Glomerular endothelial cell (primary cell): ENCODE data around the gene MVB12B. TPM values are rescaled to one million over a fixed set of nuclear protein-coding genes. Genes with fewer than 3 reads are reported as not detected.

Experiments used
- DNase-seq: peaks from one replicate; pipeline ENCODE4 v3.0.0-alpha.2; 2011; ENCODE audit warnings: low read depth, low spot score; ENCODE audit errors: extremely low read depth
- total RNA-seq: library from RNA; depleted of rRNA; stranded (reverse); fragments of >200 nt; gene quantifications from 2 replicates; pipeline ENCODE4 v1.2.3, GENCODE V29; 2015

Gene MVB12B
- total RNA-seq, 1 donor from 2014 or later = 11.4 TPM

DNA sequence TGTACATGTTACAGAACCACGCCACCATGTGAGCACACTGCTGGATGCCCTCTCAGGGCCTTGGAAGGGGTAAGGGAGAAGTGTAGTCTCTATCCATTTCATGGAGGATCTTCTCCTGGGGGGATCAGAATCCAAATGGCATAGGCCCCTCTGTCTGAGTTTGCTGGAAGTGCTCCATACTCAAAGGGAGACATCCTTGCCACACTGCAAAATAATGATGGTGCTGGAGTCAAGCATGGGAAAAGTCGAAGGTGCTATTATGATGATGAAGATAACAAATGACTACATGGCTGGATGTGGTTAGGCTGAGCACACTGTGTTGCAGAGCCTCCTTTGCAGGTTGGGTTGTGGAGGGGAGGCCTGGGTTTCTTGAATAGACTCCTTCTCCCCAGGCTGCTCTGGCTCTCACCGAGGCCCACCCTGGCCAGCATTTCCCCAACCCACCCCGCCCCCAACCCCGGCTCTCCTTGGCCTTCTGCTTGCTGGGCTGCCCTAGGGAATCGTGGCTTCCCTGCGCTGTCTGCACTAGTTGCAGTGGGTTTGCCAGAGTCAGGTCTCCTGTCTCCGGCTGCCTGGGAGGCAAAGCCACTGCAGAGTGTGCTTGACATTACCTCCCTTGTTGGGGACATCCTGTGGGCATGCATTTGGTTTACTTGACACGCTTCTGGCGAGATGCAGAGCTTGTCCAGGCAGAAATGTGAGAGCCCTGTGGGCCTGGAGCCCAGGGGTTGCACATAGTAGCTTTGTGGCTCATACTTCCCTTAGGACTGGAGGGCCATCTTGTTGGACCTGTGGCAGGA, 3.0 kb downstream of the MVB12B start:
- DNase-seq = no peak

DNA sequence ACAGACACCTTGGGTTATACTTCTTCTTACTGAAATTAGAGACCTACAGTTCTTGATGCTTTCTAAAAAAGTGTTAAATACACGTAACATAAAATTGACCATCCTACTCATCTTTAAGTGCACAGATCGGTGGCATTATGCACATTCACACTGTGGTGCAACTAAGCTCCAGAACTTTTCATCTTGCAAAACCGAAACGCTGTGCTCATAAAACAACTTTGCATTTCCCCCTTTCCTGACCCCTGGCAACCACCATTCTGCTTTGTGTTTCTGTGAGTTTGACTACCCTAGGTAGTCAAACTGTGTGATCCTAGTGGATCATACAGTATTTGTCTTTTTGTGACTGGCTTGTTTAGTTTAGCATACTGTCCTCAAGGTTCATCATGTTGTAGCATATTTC, 3.9 kb downstream of the MVB12B start:
- DNase-seq = no peak

DNA sequence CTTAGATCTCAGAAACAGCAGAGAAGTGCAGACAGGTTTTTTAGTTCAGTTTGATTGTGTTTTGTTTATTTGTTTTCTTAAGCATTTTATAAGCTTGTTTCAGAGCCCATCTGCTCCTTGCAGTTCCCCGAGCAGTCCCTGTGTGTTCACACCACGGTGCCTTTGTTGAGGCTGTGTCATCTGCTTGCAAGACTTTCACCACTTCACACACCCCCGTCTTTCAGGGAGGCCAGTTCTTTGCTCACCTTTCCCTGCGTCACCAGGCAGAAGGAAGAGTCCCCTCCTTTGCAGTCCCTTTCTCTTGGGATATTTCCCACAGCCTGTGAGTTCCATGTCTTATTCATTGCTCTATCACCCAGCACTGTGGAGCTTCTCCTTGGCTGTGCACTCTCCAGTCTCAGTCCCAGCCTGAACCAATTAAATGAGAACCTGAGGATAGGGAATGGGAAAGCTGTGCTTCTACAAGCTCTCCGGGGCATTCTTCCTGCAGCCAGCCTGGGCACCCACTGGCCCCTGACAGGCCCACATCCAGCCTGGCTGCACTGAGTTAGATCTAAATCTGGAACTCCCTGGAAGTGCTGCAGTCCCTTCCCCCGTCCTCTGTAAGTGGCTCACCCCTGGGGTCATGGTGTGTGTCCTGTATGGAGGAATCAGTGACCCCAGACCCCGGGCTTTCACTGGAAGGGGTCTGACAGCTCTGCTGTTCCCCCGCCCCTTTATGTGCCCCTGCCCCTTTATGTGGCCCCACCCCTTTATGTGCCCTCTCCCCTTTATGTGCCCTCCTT, 5.5 kb downstream of the MVB12B start:
- DNase-seq = no peak

DNA sequence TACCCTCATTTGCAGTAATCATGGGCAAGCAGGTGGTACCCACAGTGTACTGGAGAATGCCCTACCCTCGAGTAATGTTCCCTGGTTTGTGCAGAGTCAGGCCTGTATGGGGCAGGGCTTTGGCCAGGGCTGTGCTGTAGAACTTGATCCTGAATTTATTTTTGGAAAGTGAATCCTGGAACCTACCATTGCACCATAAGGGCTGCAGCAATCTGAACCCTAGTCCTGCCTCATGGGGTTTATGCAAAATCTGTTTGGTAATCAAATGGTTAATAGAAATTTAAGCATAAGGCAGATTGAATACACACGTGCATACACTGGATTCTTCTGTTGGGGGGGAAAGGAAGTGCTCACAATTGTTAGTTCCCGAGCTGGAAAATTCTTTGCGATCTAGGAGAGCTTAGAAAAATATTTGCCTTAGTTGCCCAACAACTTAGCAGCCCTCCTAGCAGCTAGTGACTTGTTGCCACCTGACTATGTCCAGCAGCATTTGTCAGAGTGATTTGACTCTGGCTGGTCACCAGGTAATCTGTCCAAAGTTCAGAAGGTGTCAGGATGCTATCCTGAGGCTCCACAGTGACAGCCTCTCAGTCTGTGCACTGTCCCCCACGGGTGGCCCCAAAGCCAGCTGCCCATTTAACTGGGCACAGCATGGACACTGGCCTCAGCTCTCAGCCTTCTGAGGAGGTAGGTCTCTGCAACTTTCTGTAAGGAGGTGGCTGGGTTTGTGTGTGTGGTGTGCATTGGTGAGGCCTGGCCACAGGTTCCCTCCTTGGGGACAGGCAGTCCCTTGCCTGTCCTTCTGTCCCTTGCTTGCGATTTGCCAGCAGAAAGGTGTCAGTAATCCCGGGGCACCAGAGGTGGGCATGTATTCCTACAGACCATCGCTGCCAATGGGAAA, 8.3 kb downstream of the MVB12B start:
- DNase-seq = peak; percentile 61

DNA sequence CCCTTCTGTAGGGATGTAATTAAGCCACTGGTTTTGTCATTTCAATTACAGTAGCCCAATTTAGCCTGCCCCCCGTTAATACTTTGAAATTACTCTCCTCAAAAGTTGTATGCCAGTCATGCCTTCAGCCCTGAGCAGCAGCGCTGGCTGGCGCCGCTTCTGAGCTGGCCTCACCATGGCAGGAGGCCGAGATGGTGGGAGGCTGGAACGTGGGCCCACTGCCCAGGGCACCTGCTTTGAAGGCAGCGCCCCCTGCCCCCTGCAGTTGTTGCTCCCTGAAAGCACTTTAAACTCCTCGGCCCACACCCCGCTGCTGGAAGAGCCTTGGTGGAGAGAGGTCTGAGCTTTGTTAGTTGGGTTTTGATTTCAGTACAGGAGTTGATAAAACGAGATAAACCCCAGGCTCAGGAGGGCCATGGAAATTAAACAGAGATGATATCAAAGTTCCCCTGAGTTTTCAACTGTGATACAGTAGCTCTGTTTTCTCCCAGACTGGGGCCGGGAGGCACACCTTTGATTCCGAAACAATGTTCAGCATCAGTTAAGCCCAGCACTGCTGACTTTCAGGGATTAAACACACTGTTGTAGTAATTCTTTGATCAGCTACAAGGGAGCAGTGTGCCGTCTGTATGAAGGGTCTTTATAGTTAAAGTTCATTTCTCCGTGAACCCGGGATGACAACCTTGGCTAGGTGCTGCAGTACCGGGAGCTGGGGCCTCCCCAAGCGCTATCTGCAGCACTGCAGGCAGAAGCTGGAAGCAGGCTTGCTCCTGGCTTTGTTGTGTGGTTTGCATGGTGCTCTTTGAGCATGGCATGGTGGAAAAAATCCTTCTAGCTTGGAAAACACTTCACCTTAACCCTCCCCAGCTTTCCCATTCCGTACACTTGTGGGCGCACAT, 9.5 kb downstream of the MVB12B start:
- DNase-seq = no peak

DNA sequence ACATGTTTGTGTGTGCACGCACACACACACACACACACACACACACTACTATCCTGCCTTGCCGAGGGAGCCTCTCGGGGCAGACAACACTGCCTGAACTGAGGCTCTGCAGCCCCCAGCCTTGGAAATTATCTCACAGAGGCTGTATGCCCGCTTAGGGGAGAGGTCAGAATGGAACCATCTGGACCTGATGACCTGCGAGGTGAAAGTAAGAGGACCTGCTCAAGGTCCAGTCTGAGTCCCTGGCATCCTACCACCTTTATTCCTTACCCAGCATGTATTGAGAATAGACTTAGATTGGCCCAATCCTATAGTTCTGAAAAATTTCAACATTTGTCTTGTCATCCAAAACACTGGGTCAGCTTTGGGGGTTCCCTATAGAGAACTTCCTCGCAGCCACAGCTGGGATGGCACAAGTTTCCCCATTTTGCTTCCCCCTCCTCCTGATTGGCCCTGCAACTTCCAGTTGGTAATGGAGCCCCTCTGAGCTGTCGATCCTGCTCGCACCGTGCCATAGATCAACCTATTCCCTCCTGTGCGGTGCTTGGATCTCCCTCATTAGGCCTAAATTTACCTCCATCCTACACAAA, 10.2 kb downstream of the MVB12B start:
- DNase-seq = no peak

DNA sequence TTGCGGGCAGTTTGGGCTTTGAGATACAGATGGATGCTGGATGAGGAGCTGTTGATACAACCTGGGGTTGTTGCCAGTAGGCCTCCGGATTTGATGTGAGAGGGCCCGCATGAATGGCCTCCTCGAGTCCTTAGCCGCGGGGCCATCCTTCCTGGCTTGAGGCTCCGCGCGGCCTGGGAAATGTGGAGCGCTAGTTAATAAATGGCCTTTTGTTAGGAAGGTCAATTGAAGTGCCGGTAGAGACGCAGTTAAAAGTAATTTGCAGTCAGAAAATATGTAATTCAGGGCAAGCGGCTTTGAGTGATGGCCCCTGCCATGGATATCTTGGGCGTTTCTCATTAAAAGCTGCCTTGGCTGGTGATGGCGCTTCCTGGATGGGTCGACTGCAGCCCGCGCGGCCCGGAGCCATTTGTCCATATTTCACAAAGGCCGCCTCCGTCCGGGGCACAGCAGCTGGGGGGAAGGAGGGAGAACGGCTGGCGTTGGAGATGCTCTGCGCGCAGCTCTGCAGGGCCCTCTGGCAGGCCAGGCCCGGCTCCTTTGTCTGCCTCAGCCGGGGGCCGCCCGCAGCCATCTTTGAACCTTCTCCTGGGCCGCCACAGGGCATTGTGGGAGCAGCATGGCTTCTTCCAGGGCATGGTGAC, 11.2 kb downstream of the MVB12B start:
- no peak for DNase-seq

DNA sequence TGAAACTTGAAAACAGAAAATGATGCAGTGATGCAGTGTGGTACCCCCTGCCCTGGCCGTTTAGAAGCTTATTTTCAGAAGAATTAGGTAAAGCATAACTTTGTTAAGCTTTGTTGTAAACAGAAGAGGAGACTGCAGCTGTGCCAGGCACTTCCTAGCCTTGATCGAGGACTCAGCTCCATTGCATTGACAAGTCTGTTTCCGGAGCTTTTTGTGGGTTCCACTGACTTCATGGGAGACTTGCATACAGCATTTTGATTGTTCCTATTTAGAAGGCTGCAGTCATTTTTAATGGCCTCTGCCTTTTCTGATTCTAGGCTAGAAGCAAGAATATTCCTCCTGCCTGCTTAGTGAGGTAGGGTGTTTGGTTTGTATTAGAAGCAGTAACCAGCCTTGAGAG, 12.3 kb downstream of the MVB12B start:
- no peak for DNase-seq

DNA sequence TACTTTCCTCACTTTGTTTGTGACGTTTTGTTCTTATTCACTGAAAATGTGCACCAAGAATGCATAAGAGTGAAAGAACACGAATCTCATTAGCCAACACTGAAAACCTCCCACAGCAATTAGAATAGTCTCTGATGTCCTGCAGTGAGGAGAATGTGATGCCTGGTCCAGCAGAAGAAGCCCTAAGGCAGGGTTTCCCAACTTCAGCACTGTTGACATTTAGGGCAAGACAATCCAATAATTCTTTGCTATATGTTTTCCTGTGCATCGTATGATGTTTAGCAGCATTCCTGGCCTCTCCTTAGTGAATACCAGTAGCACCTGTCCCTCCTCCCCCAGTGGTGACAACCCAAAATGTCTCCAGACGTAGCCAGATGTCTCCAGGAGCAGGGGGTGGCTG, 14.8 kb downstream of the MVB12B start:
- DNase-seq = no peak

DNA sequence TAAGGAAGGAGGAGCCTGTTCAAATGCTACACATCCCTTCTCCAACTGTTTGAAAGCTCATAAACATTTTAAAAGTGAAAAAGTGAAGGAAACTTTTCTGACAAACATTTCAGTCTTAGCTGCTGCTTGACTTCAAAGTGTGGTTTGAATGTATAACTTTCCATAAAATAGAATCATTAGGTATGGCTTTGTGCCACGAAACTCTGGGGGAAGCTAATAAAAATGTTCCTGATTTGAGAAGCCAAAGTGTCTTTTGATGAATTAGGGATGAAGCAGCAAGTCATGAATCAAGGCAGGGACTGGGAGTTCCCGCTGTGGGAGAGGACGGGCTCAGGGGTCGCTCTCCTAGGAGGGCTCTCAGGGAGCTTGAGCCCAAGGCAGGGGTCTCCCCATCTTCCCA, 15.3 kb downstream of the MVB12B start:
- DNase-seq = no peak

DNA sequence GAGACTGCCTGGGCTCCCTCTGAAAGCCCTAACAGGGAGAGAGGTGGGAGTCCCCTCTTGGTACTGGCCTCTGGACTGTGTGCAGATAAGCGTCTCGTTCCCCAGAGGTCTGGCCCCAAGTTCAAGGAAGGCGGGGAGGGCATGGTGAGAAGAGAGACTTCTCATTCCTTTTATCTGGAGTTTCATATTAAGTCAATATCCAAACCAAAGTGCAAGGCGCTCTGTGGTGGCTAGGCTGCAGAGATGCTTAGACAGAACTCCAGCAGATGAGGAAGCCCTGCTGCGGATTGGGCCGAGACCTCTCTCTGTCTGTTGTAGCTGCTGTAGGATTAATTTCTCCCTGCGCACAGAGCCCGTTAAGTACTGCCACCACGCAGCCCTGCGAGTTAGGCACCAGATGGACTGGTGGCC, 16.0 kb downstream of the MVB12B start:
- DNase-seq = no peak

DNA sequence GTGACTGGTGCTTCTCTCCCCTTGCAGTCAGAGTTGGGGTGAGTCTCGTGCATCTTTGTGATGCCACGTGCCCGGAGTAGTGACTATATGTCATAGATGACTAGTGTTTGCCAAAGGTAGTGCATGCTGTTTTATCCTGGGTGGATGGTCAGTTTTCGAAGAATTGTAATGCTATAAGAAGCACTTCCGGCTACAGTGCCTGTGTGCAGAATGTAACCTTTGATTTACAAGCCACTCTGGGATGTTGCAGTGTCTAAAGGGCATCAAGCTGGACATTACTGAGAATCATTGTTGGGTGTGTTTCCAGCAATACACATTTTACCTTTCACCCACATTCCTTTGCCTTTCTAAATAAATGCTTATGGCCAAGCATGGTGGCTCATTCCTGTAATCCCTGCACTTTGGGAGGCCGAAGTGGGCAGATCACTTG, 16.7 kb downstream of the MVB12B start:
- DNase-seq = no peak

DNA sequence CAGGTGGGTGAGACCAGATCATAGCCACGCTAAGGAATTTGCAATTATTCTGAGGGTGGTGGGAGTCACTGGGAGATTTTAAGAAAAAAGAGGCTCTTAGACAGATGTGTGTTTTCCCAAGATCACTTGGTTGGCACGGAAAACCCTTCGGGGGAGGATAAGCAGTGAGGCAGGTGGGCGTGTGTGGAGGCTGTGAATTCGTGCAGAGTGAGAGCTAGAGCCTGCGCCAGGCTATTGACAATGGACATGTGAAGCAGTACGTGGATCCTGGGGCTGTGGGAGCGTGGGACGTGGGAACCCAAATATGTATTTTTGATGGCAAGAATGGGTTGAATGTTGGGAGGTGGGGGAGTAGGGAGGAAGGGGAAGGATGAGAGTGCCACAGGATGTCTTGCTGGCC, 19.4 kb downstream of the MVB12B start:
- DNase-seq = no peak

DNA sequence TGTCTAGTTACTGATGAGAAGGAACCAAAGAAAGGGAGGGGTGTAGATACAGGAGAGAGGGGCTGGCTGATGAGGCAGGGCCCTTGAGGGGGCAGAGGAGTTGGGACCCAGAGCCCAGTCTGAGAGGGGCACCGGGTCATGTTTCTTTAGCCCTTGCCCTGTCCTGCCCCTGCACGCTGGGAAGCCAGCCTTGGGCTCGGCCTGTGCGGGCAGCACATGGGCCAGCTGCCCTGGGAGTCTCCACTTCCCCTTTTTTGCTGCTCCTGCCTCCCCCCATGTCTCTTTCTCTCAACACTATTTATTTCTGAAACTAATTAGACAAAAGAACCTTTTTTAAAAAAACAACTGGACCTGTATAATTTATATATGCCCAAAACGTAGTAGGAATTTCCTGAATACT, 20.5 kb downstream of the MVB12B start:
- DNase-seq = no peak

DNA sequence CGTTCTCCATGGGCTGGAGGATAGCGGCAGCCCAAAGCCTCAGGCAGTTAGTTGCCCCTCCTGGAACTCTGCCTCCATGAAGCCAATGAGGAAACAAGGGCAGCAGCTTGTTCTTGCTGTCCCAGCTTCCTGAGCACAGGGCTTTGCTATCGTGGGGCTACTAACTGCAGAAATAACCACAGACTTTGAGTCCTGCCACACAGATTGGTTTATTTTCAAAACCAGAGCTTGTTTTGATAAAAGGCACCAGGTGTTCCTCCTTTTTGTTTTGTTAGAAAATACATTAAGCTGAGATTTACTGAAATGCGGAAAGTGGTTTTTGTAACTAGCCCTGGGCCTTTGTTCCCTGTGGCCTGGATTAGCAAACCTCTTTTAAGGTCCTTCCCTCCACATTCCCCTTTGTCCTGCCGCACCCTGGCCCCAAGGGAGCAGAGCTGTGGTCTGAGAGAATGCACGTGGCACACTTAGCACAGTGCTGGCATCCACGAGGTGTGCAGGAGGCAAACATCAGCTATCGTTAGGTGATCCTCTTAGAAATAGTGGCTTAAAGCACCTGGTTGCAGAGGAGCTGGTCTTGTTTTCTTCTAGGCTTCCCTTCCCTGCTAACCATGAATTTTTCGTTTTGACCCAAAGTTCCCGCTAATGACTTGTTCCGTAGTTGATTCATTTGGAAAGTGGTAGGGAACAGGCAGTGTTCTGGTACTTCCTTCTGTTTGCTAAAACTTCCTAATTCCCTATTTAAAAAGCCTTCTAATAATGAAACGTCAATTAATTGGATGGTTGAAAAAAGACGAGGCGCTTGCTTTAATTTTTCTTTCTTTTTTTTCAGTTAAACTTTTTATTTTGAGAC, 21.5 kb downstream of the MVB12B start:
- no peak for DNase-seq

DNA sequence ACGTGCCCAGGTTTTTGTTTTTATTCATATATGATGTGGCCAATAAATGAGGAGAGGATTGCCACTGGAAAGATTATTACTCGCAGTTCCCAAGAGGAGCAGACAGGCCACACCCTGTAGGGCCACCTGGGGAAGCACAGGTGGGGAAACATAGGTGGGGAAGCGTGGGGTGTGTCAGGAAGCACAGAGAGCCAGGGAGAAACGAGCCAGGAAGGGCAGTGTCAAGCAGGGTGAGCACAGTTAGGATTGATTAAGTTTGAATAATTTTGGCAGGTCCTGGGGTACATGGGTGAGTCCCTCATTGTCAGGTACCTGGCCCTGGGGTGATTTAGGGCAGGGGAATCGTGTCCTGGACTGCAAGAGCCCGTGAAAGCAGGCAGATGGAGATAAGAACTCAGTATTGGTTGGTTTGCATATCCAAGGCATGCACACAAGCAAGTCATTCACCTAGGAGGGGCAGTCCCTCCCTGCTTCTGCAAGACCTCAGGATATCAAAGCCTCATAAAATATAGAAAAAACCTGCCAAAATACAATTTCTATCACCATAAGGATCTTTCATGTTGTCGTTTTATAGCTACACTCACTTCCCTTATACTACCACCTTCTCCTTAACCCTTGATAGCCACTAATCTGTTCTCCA, 22.4 kb downstream of the MVB12B start:
- no peak for DNase-seq

DNA sequence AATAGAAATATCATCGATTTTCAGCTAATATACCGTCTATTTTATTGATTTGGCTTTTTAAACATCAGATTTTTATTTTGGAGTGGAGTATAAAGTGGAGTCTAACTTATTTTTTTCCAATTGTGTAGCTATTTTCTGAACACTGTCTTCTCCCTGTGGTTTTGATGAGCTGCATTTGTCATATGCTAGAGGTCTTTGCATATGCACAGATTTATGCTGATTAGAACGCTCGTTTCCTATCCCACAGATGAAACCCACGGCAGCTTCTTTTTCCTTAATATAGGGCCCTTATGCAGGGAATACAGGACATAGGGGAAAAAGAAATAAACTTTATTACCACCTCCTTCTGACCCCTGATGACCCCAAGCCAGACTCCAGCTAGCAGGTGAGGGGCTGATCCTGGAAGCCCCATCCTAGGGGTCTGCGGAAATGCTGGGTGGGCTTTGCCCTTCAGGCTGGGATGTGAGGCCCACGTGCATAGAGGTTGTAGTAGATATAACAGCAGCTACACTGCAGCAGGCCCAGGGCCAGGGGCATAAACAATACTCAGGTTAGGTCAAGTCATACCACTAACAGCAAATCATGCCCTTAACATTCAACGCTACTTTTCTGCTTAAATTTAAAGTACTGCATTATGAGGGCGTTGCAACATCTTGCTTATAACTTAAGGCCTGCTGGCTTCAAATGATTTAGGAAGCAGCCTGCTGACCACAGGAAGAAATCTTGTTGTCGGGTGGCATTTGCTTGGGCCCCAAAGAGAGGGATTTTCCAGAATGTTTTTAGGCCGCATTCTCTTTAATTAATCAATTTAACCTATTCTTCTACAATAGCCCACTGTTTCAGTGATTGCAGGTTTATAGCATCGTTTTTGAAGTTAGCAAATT, 28.5 kb downstream of the MVB12B start:
- no peak for DNase-seq
